Peyer's patch (tissue), 4 donors: Measurements from ENCODE around the gene OBSL1.

Experiments
- POLR2A ChIP-seq, 2 donors: fragments of 450-650 bp; IDR thresholded peaks; one replicate each; pipeline ENCODE4 v1.5.1; 2017; ENCODE audit warnings: antibody characterized with exemption in 2 of 2, mild to moderate bottlenecking in 2 of 2, moderate library complexity in 2 of 2
- TF ChIP-seq, protein P1 (sequence below), 6 experiments: fragments of 450-650 bp in 4 of 6; fragments of 200-600 bp in 2 of 6; sonication (generic) in 1 of 6; IDR thresholded peaks; one replicate each; pipeline ENCODE4 v1.5.1; 2017 to 2019; ENCODE audit warnings: antibody characterized with exemption in 6 of 6, mild to moderate bottlenecking in 3 of 6, moderate library complexity in 1 of 6

DNA sequence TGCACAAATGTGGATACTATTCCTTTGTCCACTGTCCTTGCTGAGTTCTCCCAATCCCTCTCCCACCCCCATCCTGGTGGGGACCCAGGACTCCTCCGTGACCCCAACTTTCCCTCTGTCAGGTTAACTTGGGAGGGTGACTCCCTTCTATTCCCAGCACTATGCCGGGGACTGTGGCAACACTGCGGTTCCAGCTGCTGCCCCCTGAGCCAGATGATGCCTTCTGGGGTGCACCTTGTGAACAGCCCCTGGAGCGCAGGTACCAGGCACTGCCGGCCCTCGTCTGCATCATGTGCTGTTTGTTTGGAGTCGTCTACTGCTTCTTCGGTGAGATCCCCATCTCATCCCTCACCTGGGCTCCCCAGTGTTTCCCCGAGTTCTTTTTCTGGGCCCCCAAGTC, 26.8 kb downstream of the OBSL1 start:
- TF ChIP-seq POLR2A (IDR thresholded peaks at IDR 0.05): no peak
- TF ChIP-seq, protein P1, sequence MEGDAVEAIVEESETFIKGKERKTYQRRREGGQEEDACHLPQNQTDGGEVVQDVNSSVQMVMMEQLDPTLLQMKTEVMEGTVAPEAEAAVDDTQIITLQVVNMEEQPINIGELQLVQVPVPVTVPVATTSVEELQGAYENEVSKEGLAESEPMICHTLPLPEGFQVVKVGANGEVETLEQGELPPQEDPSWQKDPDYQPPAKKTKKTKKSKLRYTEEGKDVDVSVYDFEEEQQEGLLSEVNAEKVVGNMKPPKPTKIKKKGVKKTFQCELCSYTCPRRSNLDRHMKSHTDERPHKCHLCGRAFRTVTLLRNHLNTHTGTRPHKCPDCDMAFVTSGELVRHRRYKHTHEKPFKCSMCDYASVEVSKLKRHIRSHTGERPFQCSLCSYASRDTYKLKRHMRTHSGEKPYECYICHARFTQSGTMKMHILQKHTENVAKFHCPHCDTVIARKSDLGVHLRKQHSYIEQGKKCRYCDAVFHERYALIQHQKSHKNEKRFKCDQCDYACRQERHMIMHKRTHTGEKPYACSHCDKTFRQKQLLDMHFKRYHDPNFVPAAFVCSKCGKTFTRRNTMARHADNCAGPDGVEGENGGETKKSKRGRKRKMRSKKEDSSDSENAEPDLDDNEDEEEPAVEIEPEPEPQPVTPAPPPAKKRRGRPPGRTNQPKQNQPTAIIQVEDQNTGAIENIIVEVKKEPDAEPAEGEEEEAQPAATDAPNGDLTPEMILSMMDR (IDR thresholded peaks at IDR 0.05): no peak
